Right lung (tissue), 5 donors: ENCODE results near the gene TCL1A. TPM values are rescaled to one million over a fixed set of nuclear protein-coding genes. Genes with fewer than 3 reads are reported as not detected.
"Not testable (repeated sequence)": the region's sequence is repeated elsewhere in the genome, so short reads cannot be mapped to it uniquely, and the experiment has no call there.

Experiments used
- DNase-seq, 2 donors: peaks; one replicate each; pipeline ENCODE4 v3.0.0-alpha.2; 2013
- polyA plus RNA-seq, 5 donors: library from polyadenylated mRNA; unstranded; fragments of 120-200 nt; gene quantifications; one replicate each; pipeline versions ENCODE4 v1.2.1 to v1.2.3, GENCODE V29; 2013; ENCODE audit warnings: inconsistent platforms in 1 of 5, low replicate concordance in 1 of 5; ENCODE audit not compliant: insufficient read length in 5 of 5, insufficient read depth in 1 of 5

TCL1A gene
- polyA plus RNA-seq, 5 donors = 0.58 to 1.7 (median 1.1) TPM

GRCh38 chr14:95677179-95677835 is 36.6 kb downstream of the TCL1A start:
- DNase-seq = no peak

DNA sequence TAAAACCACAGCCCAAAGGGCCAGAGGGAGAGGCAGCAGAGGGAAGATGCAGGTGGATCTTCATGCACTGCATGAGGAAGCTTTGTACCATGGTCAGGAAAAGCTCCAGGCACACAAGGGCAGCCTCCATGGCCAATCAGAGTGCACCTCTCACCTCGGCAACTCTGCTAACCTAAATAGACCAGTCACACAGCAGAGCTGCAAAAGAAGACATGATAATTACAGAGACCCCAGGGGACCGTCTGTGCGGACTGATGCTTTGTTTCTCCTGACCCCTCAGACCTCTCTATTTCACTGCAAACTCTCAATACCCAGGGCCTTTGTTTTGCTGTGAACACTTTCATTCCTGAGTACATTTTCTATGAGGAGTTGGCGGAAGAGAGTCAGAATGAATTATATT is 38.4 kb downstream of the TCL1A start:
- no peak for DNase-seq

DNA sequence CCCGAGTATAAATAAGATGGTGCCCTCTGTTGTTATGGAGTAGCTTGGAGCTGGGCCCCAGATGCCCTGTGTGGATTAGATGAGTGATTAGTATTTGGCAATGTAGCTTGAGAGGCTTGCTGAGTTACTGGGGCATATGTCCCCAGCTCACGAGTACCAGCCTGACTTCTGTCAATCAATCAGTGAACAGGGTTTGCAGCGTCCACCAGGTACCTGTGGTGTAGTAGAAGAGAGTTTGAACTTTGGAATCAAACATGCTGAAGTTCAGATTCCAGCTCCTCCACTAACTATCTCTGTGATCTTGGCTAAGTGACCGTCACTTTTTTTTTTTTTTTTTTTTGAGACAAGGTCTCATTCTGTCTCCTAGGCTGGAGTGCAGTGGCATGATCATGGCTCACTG is 39.3 kb downstream of the TCL1A start:
- DNase-seq = no peak

DNA sequence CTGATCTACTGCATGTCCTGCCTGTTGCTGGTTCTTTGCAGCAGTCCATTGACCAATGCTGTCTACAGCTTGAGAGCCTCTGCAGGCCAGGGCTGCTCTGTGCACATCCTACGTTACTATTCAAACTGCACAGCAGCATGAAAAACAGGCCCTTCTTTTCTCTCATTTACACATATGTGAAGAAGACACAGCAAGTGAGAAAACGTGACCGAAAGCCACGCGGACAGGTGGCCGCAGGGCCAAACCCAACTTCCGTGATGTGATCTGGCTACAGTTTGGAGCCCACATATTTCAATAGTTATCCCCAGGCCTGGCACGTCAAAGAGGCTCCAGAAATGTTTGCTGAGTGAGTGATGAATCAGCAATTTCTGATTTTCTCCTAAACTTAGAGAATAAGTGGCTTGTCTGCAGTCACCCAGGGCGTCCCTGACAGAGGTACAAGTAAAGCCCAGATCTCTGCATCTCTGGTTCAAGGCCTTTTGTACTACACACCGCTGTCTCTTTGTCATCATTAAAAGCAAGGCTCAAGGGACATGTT is 45.6 kb downstream of the TCL1A start:
- DNase-seq = no peak

GRCh38 chr14:95667249-95667693 is 46.7 kb downstream of the TCL1A start:
- DNase-seq = no peak

DNA sequence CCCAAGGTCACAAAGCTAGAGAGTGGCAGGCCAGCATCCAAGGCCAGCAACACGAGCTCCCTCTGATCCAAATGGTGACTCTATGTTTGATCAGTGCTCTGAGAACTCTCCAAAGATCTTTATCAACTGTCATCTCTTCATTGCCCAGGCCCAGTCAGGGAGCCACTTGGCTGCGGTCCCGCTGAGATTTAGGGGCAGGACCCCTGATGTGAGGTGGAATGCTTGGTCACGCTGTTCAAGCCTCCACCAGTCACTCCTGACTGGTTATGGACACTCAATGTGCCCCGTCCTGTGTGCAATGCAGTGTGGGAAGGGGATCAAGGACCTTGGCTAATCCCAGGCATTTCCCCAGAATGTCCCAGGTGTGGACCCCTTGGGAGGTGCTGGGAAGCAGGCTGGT is 47.5 kb downstream of the TCL1A start:
- no peak for DNase-seq

GRCh38 chr14:95665530-95665929 is 48.4 kb downstream of the TCL1A start:
- not testable (repeated sequence) for DNase-seq

DNA sequence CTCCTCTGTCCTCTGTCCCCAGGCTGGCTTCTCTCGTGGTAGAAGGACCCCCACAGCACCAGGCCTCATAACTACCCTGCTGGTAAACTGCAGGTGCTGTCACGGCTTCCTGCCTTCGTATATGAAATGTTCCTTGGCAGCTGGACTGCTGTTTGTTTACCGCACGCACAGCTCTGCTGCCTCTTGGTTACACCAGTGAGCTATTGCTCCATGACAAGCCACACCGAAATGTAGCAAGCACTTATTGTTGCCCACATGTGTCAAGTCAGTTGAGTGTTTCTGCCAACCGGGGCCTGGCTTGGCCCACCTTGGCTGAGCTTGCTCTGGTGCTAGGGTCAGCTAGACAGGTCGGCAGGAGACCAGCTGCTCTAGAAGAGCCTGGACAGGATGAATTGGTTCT is 49.4 kb downstream of the TCL1A start:
- DNase-seq = no peak

GRCh38 chr14:95664066-95664465 is 49.9 kb downstream of the TCL1A start:
- DNase-seq = no peak

GRCh38 chr14:95663226-95663797 is 50.6 kb downstream of the TCL1A start:
- DNase-seq = no peak

DNA sequence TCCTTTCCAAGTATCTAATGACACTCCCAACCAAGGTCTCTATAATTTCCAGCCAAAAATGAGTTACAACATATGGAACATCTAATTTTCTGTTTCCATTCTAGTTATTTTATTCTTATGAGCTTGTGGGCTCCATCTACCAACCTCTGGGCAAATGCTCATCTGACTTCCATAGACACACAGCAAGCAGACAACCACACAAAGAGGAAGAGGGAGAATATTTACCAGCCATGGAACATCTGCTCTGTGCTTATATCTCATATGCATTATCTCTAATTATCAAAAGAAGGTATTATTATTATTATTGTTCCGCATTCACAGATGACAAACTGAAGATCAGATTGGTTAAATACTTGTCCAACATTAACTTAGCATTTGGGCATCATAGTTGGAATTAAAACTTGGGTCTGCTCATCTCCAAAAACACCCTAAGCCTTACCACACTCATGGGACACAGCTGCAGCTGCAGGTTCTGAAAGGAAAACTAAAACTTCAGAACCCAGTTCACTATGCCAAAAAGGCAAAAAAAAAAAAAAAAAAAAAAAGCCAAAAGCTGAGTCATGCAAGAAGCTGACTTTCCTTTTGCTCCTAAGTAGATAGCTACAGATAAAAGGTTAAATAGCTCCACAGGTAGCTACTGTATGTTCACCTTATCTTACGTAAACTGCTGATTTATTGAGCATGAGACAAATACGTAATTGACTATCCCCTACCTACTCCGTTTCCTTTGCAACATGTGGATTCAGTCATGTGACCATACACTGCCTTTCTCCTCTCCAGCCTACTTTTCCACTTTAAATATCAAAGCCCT is 51.3 kb downstream of the TCL1A start:
- DNase-seq = no peak

DNA sequence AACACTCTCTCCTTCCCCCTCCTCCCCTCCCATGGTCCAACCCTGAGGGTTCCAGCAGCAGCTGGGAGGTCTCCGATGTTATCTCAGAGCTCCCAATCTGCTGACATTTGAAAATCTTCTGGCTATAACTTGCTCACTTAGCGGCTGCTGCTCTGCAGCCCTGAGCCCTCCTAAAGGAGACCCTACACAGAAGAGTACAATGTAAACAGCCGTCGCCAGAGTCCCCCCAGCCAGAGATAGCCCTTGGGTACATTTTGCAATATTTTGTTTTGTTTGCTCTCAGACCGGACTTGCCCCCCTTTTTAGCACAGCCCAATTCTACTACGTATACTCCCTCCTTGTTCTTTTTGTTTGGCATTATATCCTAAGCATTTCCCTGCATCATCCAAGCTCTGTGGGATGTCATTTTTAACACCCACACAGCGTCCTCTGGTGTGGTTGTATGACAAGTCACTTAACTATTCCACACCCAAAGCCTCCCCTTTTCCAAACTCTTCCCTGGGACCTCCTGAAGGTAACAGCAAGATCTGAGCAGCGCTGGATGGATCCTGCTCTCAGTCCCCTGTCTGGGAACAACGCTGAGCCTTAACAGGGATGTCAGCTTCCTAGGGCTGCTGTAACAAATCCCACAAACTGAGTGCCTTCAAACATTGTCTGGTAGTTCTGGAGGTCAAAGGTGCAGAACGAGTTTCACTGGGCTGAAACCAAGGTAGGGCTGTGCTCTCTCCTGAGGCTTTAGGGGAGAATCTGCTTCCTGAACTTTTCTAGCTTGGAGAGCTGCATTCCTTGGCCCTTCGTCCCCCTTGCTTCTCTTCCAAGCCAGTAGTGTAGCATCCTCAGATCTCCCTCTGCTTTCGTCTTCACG is 53.0 kb downstream of the TCL1A start:
- DNase-seq = peak; percentile 6 to 11

DNA sequence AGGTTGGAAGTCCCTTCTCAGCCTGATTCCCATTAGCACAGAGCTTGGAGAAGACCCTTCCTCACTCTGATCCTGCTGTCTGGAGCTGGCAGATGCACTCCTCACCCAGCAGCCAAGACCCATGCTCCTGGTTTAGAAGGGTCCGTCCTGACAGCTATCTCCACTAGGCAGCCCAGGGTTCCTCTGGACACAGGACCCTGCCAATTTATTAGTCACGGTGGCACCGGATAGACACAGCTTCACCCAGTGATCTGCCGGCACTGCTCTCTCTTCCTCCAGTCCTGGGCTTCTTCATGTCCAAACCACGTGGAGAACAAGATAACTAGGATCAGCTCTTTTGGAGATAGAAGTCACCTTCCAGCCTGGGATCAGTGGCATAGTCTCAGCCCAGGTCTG is 53.9 kb downstream of the TCL1A start:
- no peak for DNase-seq

Other genes with a start within 250 kb of the TCL1A start
- 1 to 10 TPM; 2.0 to 4.2 (median 2.2) TPM for gene SYNE3, start 197.5 kb downstream of the TCL1A start, polyA plus RNA-seq
- gene GLRX5, start 179.1 kb downstream of the TCL1A start, polyA plus RNA-seq = 10 to 100 TPM; 53.9 to 73.3 (median 59.2) TPM
- gene TCL1B, start 27.7 kb downstream of the TCL1A start, polyA plus RNA-seq = under 1 TPM in 2 of 5 donors, not detected in 3; 0.16 to 0.28 TPM
- under 1 TPM in 4 of 5 donors, not detected in 1; 0.09 to 0.23 (median 0.12) TPM for gene TUNAR, start 162.7 kb upstream of the TCL1A start, polyA plus RNA-seq